Hematopoietic multipotent progenitor cell (in vitro differentiated cells): ENCODE data around the gene TMEM30A. TPM values are rescaled to one million over a fixed set of nuclear protein-coding genes. Genes with fewer than 3 reads are reported as not detected.

Experiments used
- DNase-seq, 3 donors: peaks; one replicate each; pipeline ENCODE4 v3.0.0-alpha.2; 2011 to 2015; ENCODE audit warnings: low read depth in 2 of 3, low spot score in 2 of 3
- total RNA-seq: library from RNA; depleted of rRNA; stranded (reverse); fragments of >200 nt; gene quantifications from one replicate; pipeline ENCODE4 v1.2.3, GENCODE V29; 2012

TMEM30A gene
- total RNA-seq, 1 donor = 24.2 TPM

DNA sequence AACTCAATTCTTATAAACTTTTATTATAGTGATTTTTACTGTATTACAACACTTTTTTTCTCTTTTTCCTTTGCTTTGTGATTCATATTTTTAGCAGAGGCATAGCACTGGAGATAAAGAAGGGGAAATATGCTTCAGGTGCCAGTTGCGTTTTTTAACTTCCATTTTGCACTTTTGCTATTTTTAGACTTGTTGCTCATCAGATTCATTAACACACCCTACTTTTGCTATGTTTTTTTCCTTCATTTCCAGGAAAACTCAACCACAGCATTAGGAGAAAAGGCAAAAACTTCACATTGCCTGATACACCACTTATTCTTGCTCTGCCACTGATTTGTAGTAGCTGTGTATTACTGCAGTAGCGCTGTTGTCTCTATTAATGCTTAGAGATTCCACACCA lies 8.0 kb upstream of the TMEM30A start:
- DNase-seq = no peak

DNA sequence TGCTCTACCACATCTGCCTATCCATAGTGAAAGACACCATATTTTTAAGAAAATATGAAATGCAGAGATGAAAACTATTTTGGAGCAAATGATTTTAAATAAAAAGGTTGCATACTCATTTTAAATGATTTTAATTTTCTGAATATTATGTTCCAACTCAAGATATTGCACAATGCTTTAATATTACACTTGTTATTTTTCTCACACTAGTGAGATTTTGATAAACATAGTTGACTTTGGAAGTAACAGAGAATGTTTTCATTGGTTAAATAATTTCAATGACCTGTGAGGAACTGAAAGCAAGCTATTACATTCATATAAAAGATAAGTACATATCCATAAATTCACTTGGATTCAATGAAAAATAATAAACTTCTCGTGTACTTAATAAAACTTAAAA lies 7.2 kb upstream of the TMEM30A start:
- no peak for DNase-seq

GRCh38 chr6:75291331-75291730 lies 6.7 kb upstream of the TMEM30A start:
- DNase-seq = no peak

GRCh38 chr6:75290136-75290945 lies 5.7 kb upstream of the TMEM30A start:
- DNase-seq = no peak

GRCh38 chr6:75288023-75288422 lies 3.4 kb upstream of the TMEM30A start:
- no peak for DNase-seq

GRCh38 chr6:75287424-75287823 lies 2.8 kb upstream of the TMEM30A start:
- no peak for DNase-seq

GRCh38 chr6:75286955-75287354 lies 2.4 kb upstream of the TMEM30A start:
- no peak for DNase-seq

GRCh38 chr6:75285283-75285639 lies 669 bp upstream of the TMEM30A start:
- no peak for DNase-seq

DNA sequence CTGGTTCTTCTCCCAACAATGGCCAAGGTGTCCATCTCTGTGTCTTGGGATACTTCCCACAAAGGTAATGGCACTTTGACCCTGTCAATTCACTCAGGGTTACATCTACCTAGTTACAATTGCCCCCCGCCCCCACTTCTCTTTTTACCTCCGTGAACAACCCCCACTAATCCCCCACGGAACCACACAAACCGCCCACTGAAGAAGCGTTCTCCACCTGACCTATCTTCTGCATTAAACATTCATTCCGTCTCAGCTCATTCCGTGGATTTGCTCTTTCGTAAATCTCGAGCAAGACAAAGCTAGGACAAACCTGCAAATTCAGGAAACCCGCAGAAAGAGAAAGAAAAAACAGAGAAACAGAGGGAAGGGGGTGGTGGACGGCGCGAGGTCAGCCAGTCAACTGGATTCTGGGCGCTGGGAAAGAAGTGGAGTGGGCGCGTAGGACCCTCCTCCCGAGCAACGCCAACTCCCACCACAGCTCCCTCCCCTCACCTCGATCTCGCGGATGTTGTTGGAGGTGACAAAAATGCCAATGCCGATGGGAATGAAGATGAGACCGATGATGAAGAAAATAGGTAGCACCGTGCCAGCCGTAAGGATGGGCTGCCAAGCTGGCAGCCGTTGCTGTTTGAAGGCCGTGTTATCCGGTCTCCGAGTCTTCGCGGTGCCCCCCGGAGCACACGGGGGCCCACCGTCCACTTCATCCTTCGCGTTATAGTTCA lies 523 bp downstream of the TMEM30A start:
- peak in 2 of 3 donors; percentile 18 to 24 for DNase-seq

DNA sequence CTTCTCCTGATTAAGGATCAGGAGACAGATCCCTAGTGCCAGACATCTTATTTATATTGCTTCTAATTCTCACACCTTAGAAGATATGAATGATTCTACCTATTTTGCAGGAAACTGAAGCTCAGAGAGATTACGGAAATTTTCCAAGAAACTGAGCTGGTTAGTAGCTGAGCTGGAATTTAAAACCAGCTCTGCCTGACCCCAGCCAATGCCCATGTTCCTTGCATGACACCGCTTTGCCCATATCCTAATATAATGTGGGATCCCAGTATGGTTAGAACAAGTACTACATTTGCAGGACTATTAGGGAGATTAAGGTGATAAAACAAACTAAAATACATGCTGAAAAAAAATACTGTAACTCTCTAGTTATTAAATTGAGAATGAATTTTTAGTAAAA lies 1.9 kb downstream of the TMEM30A start:
- no peak for DNase-seq

GRCh38 chr6:75281653-75282052 lies 2.9 kb downstream of the TMEM30A start:
- no peak for DNase-seq

- no peak for DNase-seq
Observed at GRCh38 chr6:75280131-75280855, 4.3 kb downstream of the TMEM30A start.

DNA sequence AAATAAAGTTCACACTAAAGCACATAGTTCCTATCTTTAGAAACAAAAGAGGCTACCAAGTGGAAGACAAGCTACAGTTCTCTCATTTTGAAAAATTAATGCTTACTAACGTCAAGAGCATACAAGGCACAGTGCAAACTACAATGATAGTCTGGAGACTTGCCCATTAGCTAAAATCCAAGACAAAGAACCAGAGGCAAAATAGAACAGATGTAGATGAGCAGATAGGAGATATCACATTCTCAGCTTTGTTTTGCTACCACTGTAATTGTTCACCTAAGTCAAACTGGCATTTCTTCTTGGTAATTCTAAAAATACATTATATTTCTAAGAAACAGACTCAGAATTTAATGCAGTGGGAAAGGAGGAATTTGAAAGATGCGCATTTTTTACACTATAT lies 5.2 kb downstream of the TMEM30A start:
- no peak for DNase-seq

GRCh38 chr6:75278474-75279077 lies 6.0 kb downstream of the TMEM30A start:
- peak in 1 of 3 donors; percentile 16 for DNase-seq

DNA sequence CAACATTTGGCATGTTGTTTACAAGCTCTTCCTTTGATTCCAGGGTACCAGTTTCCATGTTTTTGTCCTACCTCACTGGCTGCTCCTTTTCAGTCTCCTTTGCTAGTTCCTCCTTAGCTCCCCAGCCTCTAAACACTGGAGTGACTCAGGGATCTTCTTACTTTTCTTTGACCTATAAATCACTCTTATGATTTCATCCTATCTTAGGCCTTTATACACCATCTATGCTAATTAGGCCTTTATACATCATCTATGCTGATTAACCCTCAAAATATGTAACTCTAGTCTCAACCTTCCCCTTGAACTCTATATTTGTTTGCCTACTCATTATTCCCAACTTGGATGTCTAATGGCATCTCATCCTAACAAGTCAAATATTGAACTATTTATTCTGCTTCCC lies 9.5 kb downstream of the TMEM30A start:
- no peak for DNase-seq

GRCh38 chr6:75273009-75273408 lies 11.6 kb downstream of the TMEM30A start:
- DNase-seq = no peak

GRCh38 chr6:75272145-75272840 lies 12.3 kb downstream of the TMEM30A start:
- no peak for DNase-seq

DNA sequence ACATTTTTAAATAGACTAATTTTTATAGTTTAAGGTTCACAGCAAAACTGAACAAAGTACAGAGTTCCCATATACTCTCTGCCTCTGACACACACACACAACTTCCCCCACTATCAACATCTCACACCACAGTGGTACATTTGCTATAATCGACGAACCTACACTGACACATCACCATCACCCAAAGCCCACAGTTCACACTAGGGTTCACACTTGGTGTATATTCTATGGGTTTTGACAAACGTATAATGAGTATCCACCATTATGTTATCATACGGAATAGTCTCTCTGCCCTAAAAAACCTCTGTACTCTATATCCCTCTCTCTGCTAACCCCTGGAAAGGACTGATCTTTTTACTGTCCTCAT lies 15.6 kb downstream of the TMEM30A start:
- no peak for DNase-seq

- DNase-seq = no peak
Observed at GRCh38 chr6:75268121-75268987, 16.2 kb downstream of the TMEM30A start.

DNA sequence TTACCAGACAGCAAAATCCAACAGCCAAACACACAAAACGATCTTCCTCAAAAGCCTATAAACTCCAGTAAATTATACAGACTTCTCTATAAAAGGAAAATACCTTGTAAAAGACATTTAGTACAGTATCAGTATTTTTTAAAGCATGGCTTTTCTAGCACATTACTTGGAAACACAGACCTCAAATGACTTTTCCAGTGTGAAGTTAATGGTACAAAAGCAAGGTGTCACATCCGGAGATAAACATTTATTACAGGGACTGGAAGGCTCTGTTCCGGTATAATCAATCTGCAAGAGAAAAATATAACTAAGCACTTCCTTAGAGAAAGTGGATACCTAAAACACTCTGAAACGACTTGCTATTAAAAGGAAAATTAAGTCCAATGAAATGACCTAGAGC lies 17.1 kb downstream of the TMEM30A start:
- DNase-seq = no peak
